Coronary artery (tissue), 2 donors: ENCODE results near the gene AFF1.

Experiments used
- DNase-seq: peaks from one replicate; pipeline ENCODE4 v3.0.0-alpha.2; 2017; ENCODE audit warnings: low spot score
- H3K27ac ChIP-seq, 2 donors: fragments of 200-600 bp; sonication (generic); one replicate each; pipeline ENCODE4 v1.5.1; 2016 to 2019
- H3K4me3 ChIP-seq: fragments of 200-600 bp; sonication (generic); 2 replicates; pipeline ENCODE4 v1.5.1; 2016; ENCODE audit warnings: mild to moderate bottlenecking, moderate library complexity
- TF ChIP-seq, protein P1 (sequence below): fragments of 200-600 bp; sonication (generic); IDR thresholded peaks from one replicate; pipeline ENCODE4 v1.5.1; 2019; ENCODE audit warnings: antibody characterized with exemption

Gene AFF1

GRCh38 chr4:87015416-87015815, 80.6 kb downstream of the AFF1 start:
- H3K27ac ChIP-seq = peak overlapping the region in 1 of 2 donors; percentile 77

GRCh38 chr4:87017580-87018342, 83.0 kb downstream of the AFF1 start:
- Histone ChIP-seq H3K4me3 (peak overlapping the region; percentile 1), H3K27ac (peak overlapping the region; percentile 43 to 81)
- no peak for DNase-seq
- TF ChIP-seq, protein P1, sequence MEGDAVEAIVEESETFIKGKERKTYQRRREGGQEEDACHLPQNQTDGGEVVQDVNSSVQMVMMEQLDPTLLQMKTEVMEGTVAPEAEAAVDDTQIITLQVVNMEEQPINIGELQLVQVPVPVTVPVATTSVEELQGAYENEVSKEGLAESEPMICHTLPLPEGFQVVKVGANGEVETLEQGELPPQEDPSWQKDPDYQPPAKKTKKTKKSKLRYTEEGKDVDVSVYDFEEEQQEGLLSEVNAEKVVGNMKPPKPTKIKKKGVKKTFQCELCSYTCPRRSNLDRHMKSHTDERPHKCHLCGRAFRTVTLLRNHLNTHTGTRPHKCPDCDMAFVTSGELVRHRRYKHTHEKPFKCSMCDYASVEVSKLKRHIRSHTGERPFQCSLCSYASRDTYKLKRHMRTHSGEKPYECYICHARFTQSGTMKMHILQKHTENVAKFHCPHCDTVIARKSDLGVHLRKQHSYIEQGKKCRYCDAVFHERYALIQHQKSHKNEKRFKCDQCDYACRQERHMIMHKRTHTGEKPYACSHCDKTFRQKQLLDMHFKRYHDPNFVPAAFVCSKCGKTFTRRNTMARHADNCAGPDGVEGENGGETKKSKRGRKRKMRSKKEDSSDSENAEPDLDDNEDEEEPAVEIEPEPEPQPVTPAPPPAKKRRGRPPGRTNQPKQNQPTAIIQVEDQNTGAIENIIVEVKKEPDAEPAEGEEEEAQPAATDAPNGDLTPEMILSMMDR = no peak

More at GRCh38 chr4:87015416-87015815, 80.6 kb downstream of the AFF1 start:
- DNase-seq = no peak
- TF ChIP-seq, protein P1 = no peak
- H3K4me3 ChIP-seq = no peak overlapping the region

DNA sequence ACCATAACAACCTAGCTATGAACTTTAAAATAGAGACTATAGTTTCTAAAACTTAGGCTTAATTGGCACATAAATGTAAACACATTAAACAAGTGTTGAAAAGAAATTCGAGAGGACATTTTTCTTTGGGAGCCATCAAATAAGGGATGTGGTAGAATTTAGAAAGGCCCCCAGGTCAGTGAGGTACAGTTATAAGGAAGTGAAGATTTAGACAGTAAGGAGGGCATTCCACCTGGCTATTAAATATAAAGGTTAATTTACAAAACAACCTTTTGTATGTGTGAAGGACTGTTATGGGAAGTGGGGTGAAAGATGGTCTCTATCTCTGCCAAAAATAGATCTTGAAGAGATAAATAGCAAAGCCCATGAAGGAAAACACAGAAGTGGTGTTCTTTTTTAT, 83.9 kb downstream of the AFF1 start:
- H3K4me3 ChIP-seq = no peak overlapping the region
- DNase-seq = no peak
- peak overlapping the region; percentile 43 to 81 for H3K27ac ChIP-seq
- TF ChIP-seq, protein P1 = no peak

- TF ChIP-seq, protein P1 = no peak
- Histone ChIP-seq H3K4me3 (no peak overlapping the region), H3K27ac (peak overlapping the region; percentile 43 to 81)
- no peak for DNase-seq
Measured at GRCh38 chr4:87019246-87019791, 84.5 kb downstream of the AFF1 start.

DNA sequence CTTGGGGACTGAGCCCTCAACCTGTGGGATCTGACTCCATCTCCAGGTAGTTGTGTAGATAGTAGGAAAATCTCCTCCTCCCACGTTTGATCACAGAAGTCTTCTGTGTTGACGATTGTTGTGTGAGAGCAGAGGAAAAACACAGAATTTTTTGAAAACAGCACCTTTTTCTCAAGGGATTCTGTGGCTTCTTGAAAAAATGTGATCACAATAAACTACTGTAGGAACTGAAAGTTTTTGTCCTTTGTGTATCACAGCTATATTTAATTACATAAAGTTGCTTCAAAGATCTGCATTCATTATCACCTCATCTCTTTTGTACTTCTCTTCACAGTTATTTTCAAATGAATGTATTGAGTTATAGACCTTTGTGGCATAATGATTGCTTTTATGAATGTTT, 85.1 kb downstream of the AFF1 start:
- TF ChIP-seq, protein P1 = no peak
- Histone ChIP-seq H3K27ac (peak overlapping the region in 1 of 2 donors; percentile 81), H3K4me3 (no peak overlapping the region)
- DNase-seq = no peak

- DNase-seq = no peak
- TF ChIP-seq, protein P1 = no peak
- H3K27ac ChIP-seq = peak overlapping the region in 1 of 2 donors; percentile 78
- no peak overlapping the region for H3K4me3 ChIP-seq
Measured at GRCh38 chr4:87024201-87024600, 89.4 kb downstream of the AFF1 start.
